Mucosa of rectum (tissue), 2 donors: ENCODE data around the gene SINHCAF.
A peak's percentile ranks its signal among the peaks of the same experiment; 100 is the strongest.

ENCODE experiments used
- H3K27ac ChIP-seq, 2 donors: one replicate each; pipeline ENCODE4 v1.7.0; 2013; ENCODE audit warnings: inconsistent platforms in 2 of 2, low read depth in 2 of 2, low read length in 2 of 2
- H3K27me3 ChIP-seq, 2 donors: one replicate each; pipeline ENCODE4 v1.7.0; 2013; ENCODE audit warnings: low read length in 2 of 2; ENCODE audit not compliant: control insufficient read depth in 2 of 2, insufficient read depth in 2 of 2
- H3K36me3 ChIP-seq, 2 donors: one replicate each; pipeline ENCODE4 v1.7.0; 2013; ENCODE audit warnings: low read length in 2 of 2; ENCODE audit not compliant: control insufficient read depth in 2 of 2, insufficient read depth in 2 of 2
- H3K4me1 ChIP-seq, 2 donors: one replicate each; pipeline ENCODE4 v1.7.0; 2013; ENCODE audit warnings: low read length in 2 of 2, mild to moderate bottlenecking in 1 of 2; ENCODE audit not compliant: control insufficient read depth in 2 of 2, insufficient read depth in 2 of 2
- H3K4me3 ChIP-seq, 2 donors: one replicate each; pipeline ENCODE4 v1.7.0; 2013; ENCODE audit warnings: low read length in 2 of 2
- H3K9ac ChIP-seq, 2 donors: one replicate each; pipeline ENCODE4 v1.7.0; 2013; ENCODE audit warnings: low read length in 2 of 2, low read depth in 1 of 2, mild to moderate bottlenecking in 1 of 2
- H3K9me3 ChIP-seq, 2 donors: one replicate each; pipeline ENCODE4 v1.7.0; 2013; ENCODE audit warnings: low read length in 2 of 2; ENCODE audit not compliant: control insufficient read depth in 2 of 2
- donor health status: healthy.
- donor health status: Normal muscosa, but diverticular disease.

The SINHCAF gene

GRCh38 chr12:31234955-31235867 is 90.7 kb downstream of the SINHCAF start:
- Histone ChIP-seq H3K36me3 (no peaks in the 10 kb centered on the region), H3K27ac (peak overlapping the region in 1 of 2 donors; percentile 9), H3K4me1 (peaks cover 0 to 8% of the 10 kb centered on the region in 2 donors), H3K27me3 (no peaks in the 10 kb centered on the region), H3K4me3 (no peak overlapping the region), H3K9ac (no peak overlapping the region), H3K9me3 (no peaks in the 10 kb centered on the region)

DNA sequence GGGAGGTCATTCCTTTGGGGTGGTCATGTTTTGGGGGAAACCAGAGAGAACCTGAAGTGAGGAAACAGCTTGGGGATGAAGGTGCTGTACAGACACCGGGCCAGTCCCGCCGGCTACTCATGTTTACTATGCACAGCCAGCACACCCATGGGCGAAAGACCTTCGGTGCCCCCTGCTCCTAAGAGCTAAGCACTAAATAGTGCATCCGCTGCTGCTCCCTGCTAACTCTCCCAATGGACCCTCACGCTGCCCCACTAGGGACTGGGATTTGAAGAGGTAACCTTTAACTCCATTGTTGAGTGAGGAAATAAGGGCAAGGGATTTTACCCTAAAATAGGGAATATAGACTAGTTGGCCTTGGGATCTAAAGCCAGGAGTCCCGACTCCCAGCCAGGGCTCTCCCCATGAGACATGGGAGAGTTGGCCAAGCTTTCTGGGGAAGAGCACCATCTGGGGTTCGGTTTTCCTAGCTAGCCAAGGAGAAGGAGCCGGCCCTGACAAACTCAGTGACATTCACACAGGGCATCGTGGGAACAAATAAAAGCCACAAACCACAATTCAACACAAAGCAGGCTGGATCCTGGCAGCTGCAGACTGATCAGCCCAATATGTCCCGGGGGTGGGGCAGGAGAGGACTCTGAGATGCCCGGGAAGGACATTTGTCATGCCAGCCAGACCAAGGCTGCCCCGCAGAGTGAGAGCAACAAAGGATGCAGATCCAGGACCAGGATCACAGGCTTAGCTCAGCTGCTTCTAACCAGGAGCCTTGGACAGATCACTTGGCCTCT is 91.7 kb downstream of the SINHCAF start:
- H3K9me3 ChIP-seq, result no peaks in the 10 kb centered on the region
- no peaks in the 10 kb centered on the region for H3K27me3 ChIP-seq
- H3K9ac ChIP-seq, result no peak overlapping the region
- no peaks in the 10 kb centered on the region for H3K36me3 ChIP-seq
- no peak overlapping the region for H3K4me3 ChIP-seq
- peaks cover 0 to 8% of the 10 kb centered on the region in 2 donors for H3K4me1 ChIP-seq
- H3K27ac ChIP-seq, result peak overlapping the region in 1 of 2 donors; percentile 9

DNA sequence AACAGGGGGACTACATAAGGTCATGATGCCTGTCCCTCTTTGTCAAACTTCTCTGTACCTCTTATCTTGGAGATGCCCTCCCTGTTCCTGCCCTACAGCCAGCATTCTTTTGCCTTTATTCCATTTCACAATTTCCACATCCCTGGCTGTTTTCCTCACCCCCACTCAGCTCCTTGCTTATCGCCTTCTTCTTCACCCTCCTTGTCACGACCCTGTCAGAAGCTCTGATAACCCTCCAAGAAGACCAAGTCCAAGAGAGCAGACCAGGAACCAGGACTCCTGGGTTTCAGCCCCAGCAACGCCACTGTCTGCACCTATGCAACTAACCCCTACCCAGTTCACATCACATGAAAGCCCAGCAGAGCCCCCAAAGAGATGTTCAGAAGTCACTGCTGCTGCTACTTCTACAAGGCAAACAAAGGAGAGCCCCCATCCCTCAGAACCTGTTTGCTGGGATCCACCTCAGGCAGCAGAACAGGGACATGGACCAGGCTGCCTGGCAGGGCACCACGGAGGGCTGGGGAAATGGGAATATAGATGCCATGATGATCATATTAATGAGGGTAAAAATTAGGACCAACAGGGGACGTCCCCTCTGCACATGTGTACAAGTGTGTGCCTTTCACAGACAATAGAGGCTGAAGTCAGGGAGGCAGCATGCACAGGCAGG is 92.8 kb downstream of the SINHCAF start:
- no peaks in the 10 kb centered on the region for H3K36me3 ChIP-seq
- H3K4me3 ChIP-seq, result no peak overlapping the region
- no peak overlapping the region for H3K27ac ChIP-seq
- H3K9ac ChIP-seq, result no peak overlapping the region
- peaks cover 0 to 8% of the 10 kb centered on the region in 2 donors for H3K4me1 ChIP-seq
- no peaks in the 10 kb centered on the region for H3K9me3 ChIP-seq
- no peaks in the 10 kb centered on the region for H3K27me3 ChIP-seq

DNA sequence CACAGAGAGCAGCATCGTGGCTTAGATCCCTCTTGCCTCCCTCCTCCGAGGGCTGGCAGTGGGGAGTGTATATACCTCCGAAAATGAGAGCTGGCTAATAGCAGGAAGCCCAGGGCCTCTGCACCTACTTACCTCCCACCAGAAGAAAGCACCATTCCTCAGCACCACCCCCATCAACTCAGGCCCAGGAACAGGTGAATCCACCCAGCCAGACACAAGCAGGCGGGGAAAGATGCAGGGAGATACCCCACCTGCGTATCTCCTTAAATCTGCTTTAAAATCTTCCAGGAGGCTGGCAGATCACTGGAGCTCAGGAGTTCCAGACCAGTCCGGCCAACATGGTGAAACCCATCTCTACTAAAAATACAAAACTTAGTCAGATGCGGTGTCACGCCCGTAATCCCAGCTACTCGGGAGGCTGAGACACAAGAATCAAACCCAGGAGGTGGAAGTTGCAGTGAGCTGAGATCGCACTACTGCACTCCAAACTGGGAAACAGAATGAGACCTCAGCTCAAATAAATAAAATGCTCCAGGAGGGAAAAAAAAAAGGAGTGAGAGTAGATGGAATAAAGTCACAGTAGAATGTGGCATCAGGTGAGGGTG is 93.5 kb downstream of the SINHCAF start:
- Histone ChIP-seq H3K27ac (no peak overlapping the region), H3K27me3 (no peaks in the 10 kb centered on the region), H3K36me3 (no peaks in the 10 kb centered on the region), H3K9me3 (no peaks in the 10 kb centered on the region), H3K9ac (no peak overlapping the region), H3K4me3 (no peak overlapping the region), H3K4me1 (peaks cover 0 to 8% of the 10 kb centered on the region in 2 donors)

- Histone ChIP-seq H3K9ac (no peak overlapping the region), H3K9me3 (no peaks in the 10 kb centered on the region), H3K27ac (no peak overlapping the region), H3K36me3 (no peaks in the 10 kb centered on the region), H3K4me1 (peaks cover 0 to 8% of the 10 kb centered on the region in 2 donors), H3K27me3 (no peaks in the 10 kb centered on the region), H3K4me3 (no peak overlapping the region)
Observed at GRCh38 chr12:31231611-31232360, 94.2 kb downstream of the SINHCAF start.
